Heart right ventricle (tissue), 16 donors: ENCODE data around the gene CCR6. TPM values are rescaled to one million over a fixed set of nuclear protein-coding genes. Genes with fewer than 3 reads are reported as not detected.

Experiments used
- ATAC-seq, 8 donors: fragments of 200-7000 bp; cut with Tn5 transposase; one replicate each; pipeline ENCODE4 v1.9.1; 2020; ENCODE audit warnings: mild to moderate bottlenecking in 8 of 8, moderate library complexity in 8 of 8, moderate number of reproducible peaks in 1 of 8
- DNase-seq, 2 donors: peaks; one replicate each; pipeline ENCODE4 v3.0.0-alpha.2; 2020
- H3K27ac ChIP-seq, 10 donors: fragments of 200-600 bp; sonication (generic) in 2 of 10; one replicate each; pipeline versions ENCODE4 v1.5.0 to v1.8.0; 2020 to 2022; ENCODE audit warnings: mild to moderate bottlenecking in 3 of 10
- H3K27me3 ChIP-seq, 7 donors: fragments of 200-600 bp; one replicate each; pipeline ENCODE4 v1.8.0; 2021 to 2022; ENCODE audit warnings: mild to moderate bottlenecking in 2 of 7
- H3K36me3 ChIP-seq, 9 donors: fragments of 200-600 bp; sonication (generic) in 1 of 9; one replicate each; pipeline versions ENCODE4 v1.5.0 to v1.8.0; 2020 to 2022; ENCODE audit warnings: mild to moderate bottlenecking in 2 of 9
- H3K4me1 ChIP-seq, 9 donors: fragments of 200-600 bp; sonication (generic) in 1 of 9; one replicate each; pipeline versions ENCODE4 v1.5.0 to v1.8.0; 2020 to 2022; ENCODE audit warnings: mild to moderate bottlenecking in 4 of 9
- H3K4me3 ChIP-seq, 10 donors: fragments of 200-600 bp; sonication (generic) in 2 of 10; one replicate each; pipeline versions ENCODE4 v1.5.0 to v1.8.0; 2020 to 2022; ENCODE audit warnings: mild to moderate bottlenecking in 7 of 10, moderate library complexity in 2 of 10
- H3K9me3 ChIP-seq, 11 donors: fragments of 200-600 bp in 10 of 11; sonication (generic) in 2 of 11; one replicate each; pipeline versions ENCODE4 v1.5.0 to v1.8.0; 2013 to 2022; ENCODE audit warnings: mild to moderate bottlenecking in 2 of 11, control low read depth in 1 of 11, moderate library complexity in 1 of 11
- WGBS, 2 donors: extraction: QIAGEN DNeasy Blood & Tissue Kit; methylation state at CpG; one replicate each; pipeline ENCODE4 v1.1.7; 2013; ENCODE audit warnings: inconsistent platforms in 1 of 2; 5-methylcytosine and 5-hydroxymethylcytosine counted together
- intact Hi-C, 10 donors: fragments of 100-400 bp; cut with DNase I; formaldehyde crosslinking; loops; one replicate each; pipeline versions ENCODE4 v1.11.1 to v1.14.2; 2022
- polyA plus RNA-seq, 2 donors: library from polyadenylated mRNA; stranded (reverse); fragments of 200-250 nt; gene quantifications; one replicate each; pipeline ENCODE4 v1.2.3, GENCODE V29; 2013
- total RNA-seq, 10 donors: library from RNA; stranded (reverse); fragmentation: NEBNext Ultra II Directional in 3 of 10; extraction: Animal tissue kit (Norgen Biotek cat#: 25700) in 3 of 10; gene quantifications; one replicate each; pipeline versions ENCODE4 v1.2.1 to v1.2.4, GENCODE V29; 2021 to 2023
- TF ChIP-seq, protein P1 (sequence below), 9 donors: fragments of 200-600 bp; sonication (generic) in 2 of 9; IDR thresholded peaks; one replicate each; pipeline versions ENCODE4 v1.5.0 to v1.8.0; 2021 to 2022; ENCODE audit warnings: antibody characterized with exemption in 9 of 9, mild to moderate bottlenecking in 5 of 9, moderate library complexity in 1 of 9
- donor health status: Arrhythmogenic right ventricular cardiomyopathy.
- donor health status: ischemic (EF 13 %, LVEDD 7.1; RV severe dilation, severe dysfunction).
- donor health status: healthy with polysubstance abuse.
- donor health status: DM: no; HTN: yes; CAD: no.
- donor health status: DM: no; HTN: no; CAD: no.
- donor health status: ischemic (EF 25% LVEDD 6.9; RV normal size, moderate dysfunction).
- donor health status: ischemic (EF 25% LVEDD 5.7; RV mildly dilated, moderate dysfunction).
- donor health status: healthy.
- donor health status: DM: yes; HTN: yes; CAD: no.
- donor health status: Ischemic cardiomyopathy.
- donor health status: ischemic (EF 35%, LVEDD 5.7; RV mildly dilated, moderate dysfunction).
- donor health status: nonischemic (EF 11% LVEDD 7.7; RV severe dilation, severe dysfunction).
- donor health status: DM: yes; HTN: yes; CAD: no.
- donor health status: PGD.
- donor health status: ischemic (EF 29% LVEDD 5.4; RV normal size, mild dysfunction).
- donor health status: nonischemic (EF 23%, LVEDD 6.1; RV moderate dilation, normal function).

CCR6 gene
- total and polyA plus RNA-seq, 12 donors, result 0.13 to 0.37 (median 0.16) TPM; not detected in 9

DNA sequence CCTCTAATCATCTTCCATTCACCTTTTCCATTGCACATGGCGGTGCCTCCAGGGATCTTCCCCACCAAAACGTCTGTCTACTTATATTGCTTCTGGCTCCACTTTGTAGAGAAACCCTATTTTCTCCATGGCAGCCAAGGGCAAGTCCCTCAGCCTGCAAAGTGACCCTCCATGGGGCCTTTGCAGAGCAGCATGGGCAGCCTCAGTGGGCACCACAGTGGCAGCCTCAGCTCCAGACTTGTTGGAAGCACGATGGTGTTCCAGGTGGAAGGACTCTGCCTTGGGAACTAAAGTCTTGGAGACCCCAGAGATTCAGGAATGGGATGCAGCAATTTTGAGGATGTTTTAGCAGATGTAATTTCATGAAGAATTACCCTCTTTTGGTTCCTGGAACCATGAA, 18.5 kb upstream of the CCR6 start:
- ATAC-seq (no peak), DNase-seq (no peak)
- WGBS, 2 donors, result 91% methylated on average over 3 of the region's 3 CpGs
- TF ChIP-seq, protein P1, sequence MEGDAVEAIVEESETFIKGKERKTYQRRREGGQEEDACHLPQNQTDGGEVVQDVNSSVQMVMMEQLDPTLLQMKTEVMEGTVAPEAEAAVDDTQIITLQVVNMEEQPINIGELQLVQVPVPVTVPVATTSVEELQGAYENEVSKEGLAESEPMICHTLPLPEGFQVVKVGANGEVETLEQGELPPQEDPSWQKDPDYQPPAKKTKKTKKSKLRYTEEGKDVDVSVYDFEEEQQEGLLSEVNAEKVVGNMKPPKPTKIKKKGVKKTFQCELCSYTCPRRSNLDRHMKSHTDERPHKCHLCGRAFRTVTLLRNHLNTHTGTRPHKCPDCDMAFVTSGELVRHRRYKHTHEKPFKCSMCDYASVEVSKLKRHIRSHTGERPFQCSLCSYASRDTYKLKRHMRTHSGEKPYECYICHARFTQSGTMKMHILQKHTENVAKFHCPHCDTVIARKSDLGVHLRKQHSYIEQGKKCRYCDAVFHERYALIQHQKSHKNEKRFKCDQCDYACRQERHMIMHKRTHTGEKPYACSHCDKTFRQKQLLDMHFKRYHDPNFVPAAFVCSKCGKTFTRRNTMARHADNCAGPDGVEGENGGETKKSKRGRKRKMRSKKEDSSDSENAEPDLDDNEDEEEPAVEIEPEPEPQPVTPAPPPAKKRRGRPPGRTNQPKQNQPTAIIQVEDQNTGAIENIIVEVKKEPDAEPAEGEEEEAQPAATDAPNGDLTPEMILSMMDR (IDR thresholded peaks at IDR 0.05), result no peak
- Histone ChIP-seq H3K27ac (no peak overlapping the region), H3K9me3 (no peaks in the 10 kb centered on the region), H3K36me3 (no peaks in the 10 kb centered on the region), H3K4me3 (no peak overlapping the region), H3K27me3 (peaks cover 0 to 13% (median 7%) of the 10 kb centered on the region in 7 donors), H3K4me1 (no peaks in the 10 kb centered on the region)
- intact Hi-C loops, result no loop called here

- Histone ChIP-seq H3K36me3 (no peaks in the 10 kb centered on the region), H3K9me3 (no peaks in the 10 kb centered on the region), H3K4me1 (no peaks in the 10 kb centered on the region), H3K27ac (no peak overlapping the region), H3K4me3 (no peak overlapping the region), H3K27me3 (peaks cover 0 to 20% (median 9%) of the 10 kb centered on the region in 7 donors)
- DNase-seq, result no peak
- no peak for ATAC-seq
- WGBS, 2 donors, result 91 to 95% methylated on average over 6 of the region's 6 CpGs
- TF ChIP-seq, protein P1 (IDR thresholded peaks at IDR 0.05), result no peak
- intact Hi-C loops, result no loop called here
Measured at GRCh38 chr6:167105060-167105459, 17.8 kb upstream of the CCR6 start.

DNA sequence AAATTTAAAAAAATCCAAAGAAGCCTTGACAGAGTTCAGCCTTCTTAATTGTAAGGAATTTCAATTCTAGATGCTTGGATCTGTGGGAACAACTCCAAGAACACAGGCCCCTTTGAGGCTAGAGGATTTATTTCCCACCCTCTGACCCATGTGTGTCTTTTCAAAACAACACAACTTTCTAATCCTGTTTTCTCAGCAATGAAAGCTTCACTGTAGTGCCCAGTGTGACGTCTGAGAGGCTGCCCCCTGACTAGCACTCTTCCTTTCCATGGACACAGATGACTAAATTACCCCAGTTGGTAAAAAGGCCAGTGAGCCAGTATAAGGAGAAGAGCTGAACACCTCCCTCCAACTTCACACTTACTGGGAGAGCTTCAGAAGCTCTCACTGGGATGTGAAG, 16.5 kb upstream of the CCR6 start:
- Histone ChIP-seq H3K27ac (no peak overlapping the region), H3K9me3 (no peaks in the 10 kb centered on the region), H3K36me3 (no peaks in the 10 kb centered on the region), H3K4me1 (no peaks in the 10 kb centered on the region), H3K4me3 (no peak overlapping the region), H3K27me3 (peaks cover 0 to 33% (median 20%) of the 10 kb centered on the region in 7 donors)
- TF ChIP-seq, protein P1 (IDR thresholded peaks at IDR 0.05), result no peak
- 58 to 63% methylated on average over 1 of the region's 1 CpG for WGBS, 2 donors
- ATAC-seq (no peak), DNase-seq (no peak)
- intact Hi-C loops, result no loop called here

DNA sequence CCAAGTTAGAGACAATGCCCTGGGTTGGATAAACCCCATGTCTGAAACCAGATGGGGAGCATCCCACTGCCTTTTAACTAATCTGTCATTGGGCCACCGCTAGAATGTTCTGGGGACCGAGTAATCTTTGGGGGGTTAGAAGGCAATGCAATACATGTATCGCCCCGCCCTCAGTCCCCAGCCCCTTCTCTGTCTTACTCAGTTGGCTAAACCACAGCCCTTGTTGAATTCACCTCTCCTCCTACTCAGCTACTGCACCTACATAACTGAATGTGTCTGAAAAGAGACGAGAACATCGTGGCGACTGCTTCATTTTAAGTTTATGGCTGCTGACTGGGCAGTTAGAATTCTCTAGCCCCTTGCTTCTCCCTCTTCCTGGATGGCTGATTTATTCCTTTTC, 15.1 kb upstream of the CCR6 start:
- no peaks in the 10 kb centered on the region for H3K9me3 ChIP-seq
- no peak overlapping the region for H3K27ac ChIP-seq
- 81 to 82% methylated on average over 7 of the region's 7 CpGs for WGBS, 2 donors
- DNase-seq (no peak), ATAC-seq (no peak)
- no peaks in the 10 kb centered on the region for H3K36me3 ChIP-seq
- intact Hi-C loops, result no loop called here
- peaks cover 0 to 45% (median 20%) of the 10 kb centered on the region in 7 donors for H3K27me3 ChIP-seq
- no peak overlapping the region for H3K4me3 ChIP-seq
- TF ChIP-seq, protein P1 (IDR thresholded peaks at IDR 0.05), result no peak
- no peaks in the 10 kb centered on the region for H3K4me1 ChIP-seq
